HCT116 (cell line): ENCODE data around the gene SETD1B. TPM values are rescaled to one million over a fixed set of nuclear protein-coding genes. Genes with fewer than 3 reads are reported as not detected.

Experiments used
- ATAC-seq: fragments of 200-7000 bp; cut with Tn5 transposase; 2 replicates; pipeline ENCODE4 v1.9.1; 2020; ENCODE audit warnings: mild to moderate bottlenecking, moderate library complexity
- BruUV-seq: library from RNA; stranded (reverse); fragments of 400-500 nt; replicated peaks from 2 replicates; lab custom pipeline; 2021; lab: Mats Ljungman, UMichigan
- CTCF ChIA-PET: fragments of 300-600 bp; sonication (Branson Sonifier 250); formaldehyde crosslinking; loops from one replicate; lab custom pipeline; 2021; ENCODE audit warnings: antibody characterized with exemption; lab: Charles Lee
- POLR2A ChIA-PET: fragments of 300-600, 350-600 bp; sonication (Branson Sonifier 250); formaldehyde crosslinking; loops from one replicate; lab custom pipeline; 2021; ENCODE audit warnings: antibody characterized with exemption; lab: Charles Lee
- RAD21 ChIA-PET, 2 experiments: fragments of 300-600 bp; sonication (Branson Sonifier 250); formaldehyde crosslinking; loops; one replicate each; lab custom pipeline; 2023; ENCODE audit warnings: low total read pairs in 2 of 2; ENCODE audit not compliant: uncharacterized antibody in 2 of 2, unreplicated experiment in 2 of 2, low non-redundant PET in 1 of 2; lab: Charles Lee
- DNase-seq: peaks from one replicate; pipeline ENCODE4 v3.0.0-alpha.2; 2010; ENCODE audit warnings: low read depth, low spot score
- H2AFZ ChIP-seq: fragments of 200-600 bp; shearing (Covaris generic), sonication (generic); 2 replicates; pipeline ENCODE4 v1.6.1; 2017; ENCODE audit warnings: low read depth, mixed run types, mixed read lengths, antibody characterized with exemption, low read length; ENCODE audit not compliant: poor library complexity, severe bottlenecking
- H3K27ac ChIP-seq: 2 replicates; pipeline ENCODE4 v1.5.1; 2012; ENCODE audit warnings: low read depth, low read length
- H3K27me3 ChIP-seq: fragments of 200-600 bp; sonication (generic); 2 replicates; pipeline ENCODE4 v1.6.1; 2016; ENCODE audit warnings: mixed run types, low read length, mixed read lengths; ENCODE audit not compliant: insufficient read depth
- H3K36me3 ChIP-seq, 2 experiments: fragments of 200-500 bp in 1 of 2; fragments of 200-600 bp in 1 of 2; sonication (Bioruptor generic) in 1 of 2; sonication (generic) in 1 of 2; 2 replicates each; pipeline versions ENCODE4 v1.5.1 to v1.6.1; 2014 to 2016; ENCODE audit warnings: low read length in 2 of 2, inconsistent platforms in 1 of 2, mixed read lengths in 1 of 2, mixed run types in 1 of 2; ENCODE audit not compliant: insufficient read depth in 2 of 2, control insufficient read depth in 1 of 2
- H3K4me1 ChIP-seq, 2 experiments: fragments of 200-600 bp in 1 of 2; sonication (generic) in 1 of 2; 2 replicates each; pipeline versions ENCODE4 v1.5.1 to v1.6.1; 2012 to 2017; ENCODE audit warnings: low read length in 2 of 2, inconsistent platforms in 1 of 2, mild to moderate bottlenecking in 1 of 2, mixed read lengths in 1 of 2, mixed run types in 1 of 2, moderate library complexity in 1 of 2; ENCODE audit not compliant: insufficient read depth in 2 of 2, control insufficient read depth in 1 of 2
- H3K4me2 ChIP-seq: fragments of 200-600 bp; sonication (generic); 2 replicates; pipeline ENCODE4 v1.6.1; 2017; ENCODE audit warnings: mixed run types, low read length, mixed read lengths
- H3K4me3 ChIP-seq, 2 experiments: fragments of 200-600 bp in 1 of 2; sonication (generic) in 1 of 2; replicated peaks in 1 of 2; 2 replicates each; pipeline ENCODE4 v1.5.1; 2011 to 2016; ENCODE audit warnings: low read length in 2 of 2, control low read depth in 1 of 2, low read depth in 1 of 2, mild to moderate bottlenecking in 1 of 2, mixed read lengths in 1 of 2, mixed run types in 1 of 2
- H3K79me2 ChIP-seq: fragments of 200-600 bp; sonication (generic); 2 replicates; pipeline ENCODE4 v1.6.1; 2017; ENCODE audit warnings: mild to moderate bottlenecking, mixed run types, low read length, moderate library complexity, mixed read lengths; ENCODE audit not compliant: insufficient read depth
- H3K9ac ChIP-seq: fragments of 200-600 bp; sonication (generic); 2 replicates; pipeline ENCODE4 v1.6.1; 2016; ENCODE audit warnings: low read length, mixed read lengths
- H3K9me2 ChIP-seq: fragments of 200-600 bp; sonication (generic), shearing (Covaris generic); 2 replicates; pipeline ENCODE4 v1.6.1; 2017; ENCODE audit warnings: mixed run types, mild to moderate bottlenecking, moderate library complexity; ENCODE audit not compliant: insufficient read depth
- H3K9me3 ChIP-seq, 2 experiments: fragments of 200-500 bp in 1 of 2; fragments of 200-600 bp in 1 of 2; sonication (Bioruptor generic) in 1 of 2; sonication (generic) in 1 of 2; 2 replicates each; pipeline ENCODE4 v1.6.1; 2014 to 2017; ENCODE audit warnings: low read length in 2 of 2, mixed read lengths in 2 of 2, inconsistent platforms in 1 of 2, low read depth in 1 of 2, mild to moderate bottlenecking in 1 of 2, mixed run types in 1 of 2, moderate library complexity in 1 of 2; ENCODE audit not compliant: control insufficient read depth in 1 of 2, insufficient read depth in 1 of 2
- H4K20me1 ChIP-seq: fragments of 200-600 bp; sonication (generic), shearing (Covaris generic); 2 replicates; pipeline ENCODE4 v1.6.1; 2017; ENCODE audit warnings: mixed run types, mild to moderate bottlenecking, moderate library complexity; ENCODE audit not compliant: insufficient read depth
- ATF3 ChIP-seq: IDR thresholded peaks from 2 replicates; pipeline ENCODE4 v1.6.1; 2012
- CBX3 ChIP-seq: IDR thresholded peaks from 2 replicates; pipeline ENCODE4 v1.6.1; 2012; ENCODE audit warnings: low read depth
- CEBPB ChIP-seq: IDR thresholded peaks from 2 replicates; pipeline ENCODE4 v1.6.1; 2012; ENCODE audit warnings: low read depth
- EZH2phosphoT487 ChIP-seq: fragments of 200-600 bp; IDR thresholded peaks from 2 replicates; pipeline ENCODE4 v1.6.1; 2018; ENCODE audit warnings: antibody characterized with exemption, borderline replicate concordance
- FOSL1 ChIP-seq: IDR thresholded peaks from 2 replicates; pipeline ENCODE4 v1.6.1; 2012; ENCODE audit warnings: low read depth
- JUND ChIP-seq: IDR thresholded peaks from 2 replicates; pipeline ENCODE4 v1.6.1; 2012
- MAX ChIP-seq: IDR thresholded peaks from 2 replicates; pipeline ENCODE4 v1.6.1; 2012
- POLR2A ChIP-seq: IDR thresholded peaks from 2 replicates; pipeline ENCODE4 v1.7.0; 2011; ENCODE audit warnings: borderline replicate concordance; ENCODE audit not compliant: insufficient read depth, insufficient read length; ENCODE audit errors: extremely low read depth
- POLR2AphosphoS5 ChIP-seq: IDR thresholded peaks from 2 replicates; pipeline ENCODE4 v1.6.1; 2011; ENCODE audit warnings: mild to moderate bottlenecking, low read depth, low read length, moderate library complexity
- RAD21 ChIP-seq: IDR thresholded peaks from 2 replicates; pipeline ENCODE4 v1.6.1; 2012; ENCODE audit warnings: low read depth, mild to moderate bottlenecking
- REST ChIP-seq: IDR thresholded peaks from 2 replicates; pipeline ENCODE4 v1.6.1; 2012; ENCODE audit warnings: low read depth
- SIN3A ChIP-seq: IDR thresholded peaks from 2 replicates; pipeline ENCODE4 v1.6.1; 2012; ENCODE audit warnings: low read depth
- SP1 ChIP-seq: IDR thresholded peaks from 2 replicates; pipeline ENCODE4 v1.6.1; 2012; ENCODE audit warnings: low read depth
- SRF ChIP-seq: IDR thresholded peaks from 2 replicates; pipeline ENCODE4 v1.6.1; 2012; ENCODE audit warnings: low read depth
- TCF7L2 ChIP-seq: IDR thresholded peaks from 2 replicates; pipeline ENCODE4 v1.7.0; 2011; ENCODE audit warnings: borderline replicate concordance, inconsistent platforms; ENCODE audit not compliant: insufficient read depth, insufficient read length; ENCODE audit errors: extremely low read depth
- ZBTB33 ChIP-seq: IDR thresholded peaks from 2 replicates; pipeline ENCODE4 v1.6.1; 2011; ENCODE audit warnings: mild to moderate bottlenecking, low read length, moderate library complexity; ENCODE audit not compliant: insufficient replicate concordance; ENCODE audit errors: extremely low read depth
- ZFX ChIP-seq: fragments of 450-650 bp; IDR thresholded peaks from 2 replicates; pipeline ENCODE4 v1.6.1; 2017
- ZNF274 ChIP-seq: fragments of 200-500 bp; sonication (Bioruptor generic); IDR thresholded peaks from 2 replicates; pipeline ENCODE4 v1.6.1; 2014; ENCODE audit warnings: mild to moderate bottlenecking, low read depth, low read length, inconsistent platforms
- intact Hi-C: fragments of 100-400 bp; cut with micrococcal nuclease; formaldehyde crosslinking; loops from 2 replicates; pipeline ENCODE4 v1.10.0; 2022
- total RNA-seq: library from RNA; stranded (reverse); gene quantifications from one replicate; pipeline ENCODE4 v1.2.1, GENCODE V29; 2021; ENCODE audit not compliant: unreplicated experiment

Gene SETD1B
- total RNA-seq, 1 experiment from 2014 or later = 17.5 TPM

GRCh38 chr12:121827351-121828099 lies 23.7 kb downstream of the SETD1B start (continued):
- TF ChIP-seq REST (no peak), SRF (no peak), POLR2A (no peak), ZFX (no peak), ZNF274 (no peak), TCF7L2 (no peak), CEBPB (no peak), SP1 (no peak), MAX (no peak), ATF3 (no peak), RAD21 (no peak)

- no peaks in the 10 kb centered on the region for H3K27me3 ChIP-seq
- BruUV-seq = no TSS peak
- TF ChIP-seq CBX3 = no peak
- TF ChIP-seq SP1 = no peak
- no peak for TF ChIP-seq JUND
- TF ChIP-seq SIN3A = no peak
- no peak for TF ChIP-seq ZBTB33
- TF ChIP-seq EZH2phosphoT487 = no peak
- TF ChIP-seq CEBPB = no peak
- TF ChIP-seq POLR2A = no peak
- TF ChIP-seq ZNF274 = no peak
- TF ChIP-seq FOSL1 = no peak
- TF ChIP-seq ZFX = no peak
- no peak for TF ChIP-seq POLR2AphosphoS5
Observed at GRCh38 chr12:121828306-121828705, 24.5 kb downstream of the SETD1B start.

More at GRCh38 chr12:121828306-121828705, 24.5 kb downstream of the SETD1B start:
- H3K4me1 ChIP-seq = no peaks in the 10 kb centered on the region
- no peaks in the 10 kb centered on the region; the same call in 1 of the 2 replicates for H3K79me2 ChIP-seq
- CTCF ChIA-PET = interaction anchor here (1.1 kb wide), 1 partner anchor 34 kb away, joined by 3 read pairs; no protein-coding TSS in a partner anchor
- ATAC-seq = no peak
- no peak overlapping the region for H3K4me3 ChIP-seq
- no peaks in the 10 kb centered on the region for H3K9me3 ChIP-seq
- H3K36me3 ChIP-seq = peaks cover 22 to 36% of the 10 kb centered on the region in 2 experiments; a peak in 3 of 4 replicates
- H3K4me2 ChIP-seq = no peak overlapping the region
- no peaks in the 10 kb centered on the region for H3K9me2 ChIP-seq
- POLR2A ChIA-PET = no interaction called here
- no peak overlapping the region for H3K27ac ChIP-seq
- H2AFZ ChIP-seq = no peak overlapping the region
- no peak for DNase-seq
- intact Hi-C loops = no loop called here
- RAD21 ChIA-PET = no interaction called here
- H3K9ac ChIP-seq = no peak overlapping the region
- H4K20me1 ChIP-seq = no peaks in the 10 kb centered on the region
